Prostate gland (tissue), 2 donors: ENCODE results near the gene IL11RA. TPM values are rescaled to one million over a fixed set of nuclear protein-coding genes. Genes with fewer than 3 reads are reported as not detected.
A peak's percentile ranks its signal among the peaks of the same experiment; 100 is the strongest.
"Not testable (repeated sequence)": the region's sequence is repeated elsewhere in the genome, so short reads cannot be mapped to it uniquely, and the experiment has no call there.

Experiments used
- DNase-seq: peaks from one replicate; pipeline ENCODE4 v3.0.0-alpha.2; 2019; ENCODE audit warnings: low spot score
- H3K27ac ChIP-seq, 2 donors: fragments of 200-600 bp; sonication (generic); 2 replicates each; pipeline ENCODE4 v1.5.1; 2017 to 2019
- H3K27me3 ChIP-seq: fragments of 200-600 bp; sonication (generic); replicated peaks from 2 replicates; pipeline ENCODE4 v1.5.1; 2019; ENCODE audit not compliant: insufficient read depth
- H3K36me3 ChIP-seq, 2 donors: fragments of 200-600 bp; sonication (generic); 1 replicate in 1 of 2; 2 replicates in 1 of 2; pipeline versions ENCODE4 v1.5.1 to v1.8.1; 2017 to 2019
- H3K4me1 ChIP-seq: fragments of 200-600 bp; sonication (generic); replicated peaks from 2 replicates; pipeline ENCODE4 v1.5.1; 2019
- H3K4me3 ChIP-seq, 2 donors: fragments of 200-600 bp; sonication (generic); 2 replicates each; pipeline ENCODE4 v1.5.1; 2017 to 2019
- H3K9me3 ChIP-seq: fragments of 200-600 bp; sonication (generic); 2 replicates; pipeline ENCODE4 v1.5.1; 2017
- CTCF ChIP-seq, 4 experiments: fragments of 200-600 bp in 2 of 4; fragments of 450-650 bp in 2 of 4; sonication (generic) in 2 of 4; IDR thresholded peaks; 1 replicate in 3 of 4; 2 replicates in 1 of 4; pipeline ENCODE4 v1.5.1; 2016 to 2019; ENCODE audit warnings: antibody characterized with exemption in 4 of 4, mild to moderate bottlenecking in 2 of 4, moderate library complexity in 2 of 4
- POLR2A ChIP-seq: fragments of 450-650 bp; IDR thresholded peaks from one replicate; pipeline ENCODE4 v1.6.1; 2016; ENCODE audit warnings: antibody characterized with exemption, mild to moderate bottlenecking
- POLR2AphosphoS5 ChIP-seq: sonication (generic); formaldehyde crosslinking; IDR thresholded peaks from one replicate; pipeline ENCODE4 v1.6.1; 2017; ENCODE audit warnings: antibody characterized with exemption
- WGBS: methylation state at CpG from one replicate; pipeline ENCODE4 v1.1.5; 2018; 5-methylcytosine and 5-hydroxymethylcytosine counted together
- intact Hi-C: fragments of 100-400 bp; cut with DNase I; formaldehyde crosslinking; loops from one replicate; pipeline ENCODE4 v1.14.2; 2022
- total RNA-seq, 2 donors: library from RNA; depleted of rRNA; stranded (reverse); fragments of >200 nt; gene quantifications; one replicate each; pipeline ENCODE4 v1.1.0, GENCODE V29; 2016

Gene IL11RA
- total RNA-seq, 2 donors from 2014 or later: 25.8 to 73.5 TPM

DNA sequence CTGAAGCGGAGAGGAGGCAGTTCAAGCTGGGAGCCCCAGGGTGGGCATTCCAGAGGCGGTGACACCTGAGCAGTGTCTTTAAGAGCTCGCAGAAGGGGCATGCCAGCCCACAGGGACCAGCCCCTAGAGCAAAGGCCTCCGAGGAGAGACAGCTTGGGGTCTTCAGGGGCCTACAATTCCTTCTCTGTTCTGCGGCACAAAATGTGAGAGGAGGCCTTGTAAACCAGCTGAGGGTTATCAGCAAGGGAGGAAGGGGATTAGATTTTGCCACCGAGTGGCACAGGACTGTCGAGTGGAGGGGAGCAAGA, 13.9 kb upstream of the IL11RA start:
- intact Hi-C loops: no loop called here

GRCh38 chr9:34639322-34639721, 12.7 kb upstream of the IL11RA start:
- H3K9me3 ChIP-seq, intact Hi-C loops, H3K27me3 ChIP-seq, H3K36me3 ChIP-seq, DNase-seq, H3K4me1 ChIP-seq, H3K4me3 ChIP-seq, H3K27ac ChIP-seq: not testable (repeated sequence)
- WGBS: 97% methylated on average over 8 of the region's 8 CpGs

More for the DNA sequence above, 13.9 kb upstream of the IL11RA start:
- DNase-seq: no peak
- Histone ChIP-seq H3K27me3 (no peaks in the 10 kb centered on the region), H3K4me1 (no peaks in the 10 kb centered on the region), H3K27ac (peak overlapping the region; percentile 78 to 87), H3K9me3 (no peaks in the 10 kb centered on the region), H3K36me3 (no peaks in the 10 kb centered on the region), H3K4me3 (peak overlapping the region; percentile 74 to 76)
- TF ChIP-seq POLR2A (no peak), POLR2AphosphoS5 (no peak), CTCF (IDR thresholded peaks at IDR 0.05) (no peak)
- 12% methylated on average over 7 of the region's 7 CpGs for WGBS

- H3K4me1 ChIP-seq: peaks cover 4% of the 10 kb centered on the region
- H3K27me3 ChIP-seq: no peaks in the 10 kb centered on the region
- TF ChIP-seq POLR2A: no peak
- no peak for TF ChIP-seq POLR2AphosphoS5
- no peak for TF ChIP-seq CTCF (IDR thresholded peaks at IDR 0.05)
- no peak overlapping the region for H3K27ac ChIP-seq
- no peak overlapping the region for H3K4me3 ChIP-seq
- DNase-seq: no peak
- no peaks in the 10 kb centered on the region for H3K9me3 ChIP-seq
- H3K36me3 ChIP-seq: no peaks in the 10 kb centered on the region
- 100% methylated on average over 1 of the region's 1 CpG for WGBS
- intact Hi-C loops: no loop called here
Observed at GRCh38 chr9:34642679-34643078, 9.3 kb upstream of the IL11RA start.

- H3K36me3 ChIP-seq: peaks cover 3 to 5% of the 10 kb centered on the region in 2 donors
- intact Hi-C loops: no loop called here
- no peaks in the 10 kb centered on the region for H3K27me3 ChIP-seq
- H3K4me3 ChIP-seq: no peak overlapping the region
- no peak for TF ChIP-seq CTCF (IDR thresholded peaks at IDR 0.05)
- TF ChIP-seq POLR2AphosphoS5: no peak
- TF ChIP-seq POLR2A: no peak
- peaks cover 7% of the 10 kb centered on the region for H3K4me1 ChIP-seq
- DNase-seq: no peak
- H3K9me3 ChIP-seq: no peaks in the 10 kb centered on the region
- H3K27ac ChIP-seq: no peak overlapping the region
Observed at GRCh38 chr9:34644766-34645314, 7.1 kb upstream of the IL11RA start.

DNA sequence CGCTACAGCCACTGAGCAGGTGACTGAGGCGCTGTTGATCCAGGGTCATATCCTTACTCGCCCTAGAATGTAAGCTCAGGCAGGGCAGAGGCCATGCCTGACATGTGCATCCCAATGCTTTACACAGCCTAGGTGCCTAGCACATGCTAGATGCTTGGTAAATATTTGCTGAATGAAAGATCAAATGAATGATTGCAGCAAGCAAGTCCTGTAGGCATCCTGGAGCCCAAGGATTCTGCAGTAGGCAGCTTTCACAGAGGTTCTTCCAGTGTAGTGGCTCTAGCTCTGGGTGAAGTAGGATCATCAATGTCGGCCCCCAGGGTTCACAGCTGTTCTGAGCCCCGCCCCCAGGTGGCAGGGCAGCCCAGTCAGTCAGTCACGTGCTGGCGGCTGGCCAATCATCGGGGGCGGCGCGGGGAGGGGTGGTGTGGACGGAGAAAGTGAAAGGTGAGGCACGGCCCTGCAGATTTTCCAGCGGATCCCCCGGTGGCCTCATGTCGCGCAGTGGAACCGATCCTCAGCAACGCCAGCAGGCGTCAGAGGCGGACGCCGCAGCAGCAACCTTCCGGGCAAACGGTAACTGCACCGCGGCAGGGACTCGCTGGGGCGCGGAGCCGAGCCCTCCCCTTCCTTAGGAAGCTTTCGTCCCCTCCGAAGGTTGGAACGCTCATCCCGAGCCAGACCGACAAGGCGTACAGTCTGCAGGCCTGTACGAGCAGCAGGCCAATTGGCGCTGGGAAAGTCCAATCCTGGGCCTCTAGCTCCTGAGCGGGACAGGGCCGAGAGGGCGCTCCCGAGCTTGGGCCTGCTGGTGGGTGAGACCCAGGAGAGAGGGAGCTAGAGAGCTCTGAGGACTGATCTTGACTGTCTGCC, 5.5 kb upstream of the IL11RA start, which contains the start of gene GALT:
Gene GALT, plus strand, starts transcription at position 465 of the 873 bp plus-strand sequence. Its CDS starts 30 bp downstream, at position 495.
- Histone ChIP-seq H3K9me3 (no peaks in the 10 kb centered on the region), H3K4me1 (peaks cover 8% of the 10 kb centered on the region), H3K27me3 (no peaks in the 10 kb centered on the region), H3K36me3 (peaks cover 4 to 5% of the 10 kb centered on the region in 2 donors), H3K4me3 (peak within 1 kb of the TSS; percentile 52 to 55), H3K27ac (peak within 1 kb of the TSS; percentile 78 to 80)
- DNase-seq: peak; percentile 89
- 5% methylated on average over 41 of the region's 43 CpGs for WGBS
- intact Hi-C loops: no loop called here
- TF ChIP-seq POLR2AphosphoS5: peak; percentile 88
- peak; percentile 21 to 64 (median 46) for TF ChIP-seq CTCF (IDR thresholded peaks at IDR 0.05)
- peak; percentile 59 for TF ChIP-seq POLR2A
